ENCODE results near the gene LRP1.

- no peak for TF ChIP-seq CTCF (IDR thresholded peaks at IDR 0.05; ENCODE audit: low read depth, low read length)
- no peak for TF ChIP-seq EZH2phosphoT487 (IDR thresholded peaks at IDR 0.05; ENCODE audit: low read depth)
Measured at GRCh38 chr12:57118711-57119271, 9.5 kb upstream of the LRP1 start.

All from OCI-LY3 (cell line).